ENCODE results near the gene CCDC178.

CCDC178 gene

DNA sequence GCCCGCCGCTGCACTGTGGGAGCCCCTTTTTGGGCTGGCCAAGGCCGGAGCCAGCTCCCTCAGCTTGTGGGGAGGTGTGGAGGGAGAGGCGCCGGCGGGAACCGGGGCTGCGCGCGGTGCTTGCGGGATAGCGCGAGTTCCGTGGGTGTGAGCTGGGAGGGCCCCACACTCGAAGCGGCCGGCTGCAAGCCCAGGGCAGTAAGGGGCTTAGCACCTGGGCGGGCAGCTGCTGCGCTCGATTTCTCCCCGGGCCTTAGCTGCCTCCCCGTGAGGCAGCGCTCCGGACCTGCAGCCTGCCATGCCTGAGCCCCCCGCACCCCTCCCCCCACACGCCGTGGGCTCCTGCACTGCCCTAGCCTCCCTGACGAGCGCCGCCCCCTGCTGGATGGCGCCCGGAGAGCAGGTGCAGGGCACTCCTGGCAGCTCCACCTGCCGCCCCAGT lies 124.4 kb downstream of the CCDC178 start:
- H3K4me2 ChIP-seq (ENCODE audit: low read length): no peak overlapping the region
- H3F3A ChIP-seq (ENCODE audit: control insufficient read depth, insufficient read depth): no peaks in the 10 kb centered on the region
- no peaks in the 10 kb centered on the region for H3K9me2 ChIP-seq (replicated peaks; ENCODE audit: control insufficient read depth, low read length)
- H3K27me3 ChIP-seq (ENCODE audit: control insufficient read depth, low read length): no peaks in the 10 kb centered on the region
- H3K9me3 ChIP-seq (ENCODE audit: control insufficient read depth, insufficient read depth, low read length): no peaks in the 10 kb centered on the region
- TF ChIP-seq, protein P1, sequence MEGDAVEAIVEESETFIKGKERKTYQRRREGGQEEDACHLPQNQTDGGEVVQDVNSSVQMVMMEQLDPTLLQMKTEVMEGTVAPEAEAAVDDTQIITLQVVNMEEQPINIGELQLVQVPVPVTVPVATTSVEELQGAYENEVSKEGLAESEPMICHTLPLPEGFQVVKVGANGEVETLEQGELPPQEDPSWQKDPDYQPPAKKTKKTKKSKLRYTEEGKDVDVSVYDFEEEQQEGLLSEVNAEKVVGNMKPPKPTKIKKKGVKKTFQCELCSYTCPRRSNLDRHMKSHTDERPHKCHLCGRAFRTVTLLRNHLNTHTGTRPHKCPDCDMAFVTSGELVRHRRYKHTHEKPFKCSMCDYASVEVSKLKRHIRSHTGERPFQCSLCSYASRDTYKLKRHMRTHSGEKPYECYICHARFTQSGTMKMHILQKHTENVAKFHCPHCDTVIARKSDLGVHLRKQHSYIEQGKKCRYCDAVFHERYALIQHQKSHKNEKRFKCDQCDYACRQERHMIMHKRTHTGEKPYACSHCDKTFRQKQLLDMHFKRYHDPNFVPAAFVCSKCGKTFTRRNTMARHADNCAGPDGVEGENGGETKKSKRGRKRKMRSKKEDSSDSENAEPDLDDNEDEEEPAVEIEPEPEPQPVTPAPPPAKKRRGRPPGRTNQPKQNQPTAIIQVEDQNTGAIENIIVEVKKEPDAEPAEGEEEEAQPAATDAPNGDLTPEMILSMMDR (IDR thresholded peaks at IDR 0.05; ENCODE audit: low read depth, low read length, poor library complexity, severe bottlenecking): peak; percentile 9
- TF ChIP-seq EZH2phosphoT487 (IDR thresholded peaks at IDR 0.05; ENCODE audit: borderline replicate concordance, low read length): no peak
- no peak overlapping the region for H3K4me3 ChIP-seq (ENCODE audit: low read length)
- no peaks in the 10 kb centered on the region for H4K20me1 ChIP-seq (ENCODE audit: control insufficient read depth, insufficient read depth, low read depth, low read length)
- no peaks in the 10 kb centered on the region for H3K4me1 ChIP-seq (ENCODE audit: control insufficient read depth, low read length)
- no peak overlapping the region for H3K27ac ChIP-seq (ENCODE audit: low read depth, low read length)
- no peaks in the 10 kb centered on the region for H3K36me3 ChIP-seq (ENCODE audit: control insufficient read depth, low read length)
- no peaks in the 10 kb centered on the region for H3K79me2 ChIP-seq (ENCODE audit: control insufficient read depth, low read length)

DNA sequence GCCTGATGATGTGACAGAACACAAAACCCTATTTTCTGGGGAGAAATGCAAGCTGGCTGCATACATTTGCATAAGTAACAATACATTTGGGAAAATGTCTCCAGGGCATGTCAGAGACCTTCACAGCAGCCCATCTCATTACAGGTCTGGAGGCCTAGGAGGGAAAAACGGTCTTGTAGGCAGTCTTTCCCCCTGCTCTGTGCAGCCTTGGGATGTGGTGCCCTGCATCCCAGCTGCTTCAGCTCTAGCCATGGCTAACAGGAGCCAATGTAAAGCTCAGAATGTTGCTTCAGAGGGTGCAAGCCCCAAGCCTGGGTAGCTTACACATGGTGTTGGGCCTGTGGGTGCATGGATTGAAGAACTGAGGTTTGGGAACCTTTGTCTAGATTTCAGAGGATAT lies 133.0 kb downstream of the CCDC178 start:
- TF ChIP-seq, protein P1 (IDR thresholded peaks at IDR 0.05; ENCODE audit: low read depth, low read length, poor library complexity, severe bottlenecking): no peak
- TF ChIP-seq EZH2phosphoT487 (IDR thresholded peaks at IDR 0.05; ENCODE audit: borderline replicate concordance, low read length): no peak
- Histone ChIP-seq H3K79me2 (ENCODE audit: control insufficient read depth, low read length) (no peaks in the 10 kb centered on the region), H3K4me1 (ENCODE audit: control insufficient read depth, low read length) (no peaks in the 10 kb centered on the region), H3K9me2 (replicated peaks; ENCODE audit: control insufficient read depth, low read length) (no peaks in the 10 kb centered on the region), H3K4me2 (ENCODE audit: low read length) (no peak overlapping the region), H3F3A (ENCODE audit: control insufficient read depth, insufficient read depth) (no peaks in the 10 kb centered on the region), H3K4me3 (ENCODE audit: low read length) (no peak overlapping the region), H4K20me1 (ENCODE audit: control insufficient read depth, insufficient read depth, low read depth, low read length) (no peaks in the 10 kb centered on the region), H3K36me3 (ENCODE audit: control insufficient read depth, low read length) (no peaks in the 10 kb centered on the region), H3K27ac (ENCODE audit: low read depth, low read length) (no peak overlapping the region), H3K9me3 (ENCODE audit: control insufficient read depth, insufficient read depth, low read length) (peaks cover 5% of the 10 kb centered on the region; the same call in 1 of the 2 replicates), H3K27me3 (ENCODE audit: control insufficient read depth, low read length) (no peaks in the 10 kb centered on the region)

DNA sequence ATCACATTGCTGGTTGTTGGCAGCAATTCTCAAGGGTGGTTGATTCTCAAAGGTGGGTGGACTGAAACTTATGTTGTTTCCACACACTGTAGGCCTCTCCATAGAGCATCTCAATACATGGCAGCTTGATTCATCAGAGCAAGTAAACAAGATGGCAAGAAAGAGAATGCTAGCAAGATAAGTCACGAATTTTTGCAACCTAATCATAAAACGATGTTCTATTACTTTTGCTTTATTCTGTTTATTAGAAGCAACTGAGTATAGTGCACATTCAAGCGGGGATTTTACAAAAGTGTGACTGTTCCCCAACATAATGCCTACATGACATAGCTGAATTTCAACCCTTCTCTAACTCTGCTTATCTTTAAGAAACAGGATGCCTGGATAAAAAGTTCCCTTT lies 136.2 kb downstream of the CCDC178 start:
- H3K27me3 ChIP-seq (ENCODE audit: control insufficient read depth, low read length): no peaks in the 10 kb centered on the region
- no peak overlapping the region for H3K4me3 ChIP-seq (ENCODE audit: low read length)
- no peaks in the 10 kb centered on the region for H3K9me2 ChIP-seq (replicated peaks; ENCODE audit: control insufficient read depth, low read length)
- no peaks in the 10 kb centered on the region for H3K4me1 ChIP-seq (ENCODE audit: control insufficient read depth, low read length)
- no peaks in the 10 kb centered on the region for H3K36me3 ChIP-seq (ENCODE audit: control insufficient read depth, low read length)
- no peak overlapping the region for H3K4me2 ChIP-seq (ENCODE audit: low read length)
- H3K79me2 ChIP-seq (ENCODE audit: control insufficient read depth, low read length): no peaks in the 10 kb centered on the region
- no peak for TF ChIP-seq EZH2phosphoT487 (IDR thresholded peaks at IDR 0.05; ENCODE audit: borderline replicate concordance, low read length)
- TF ChIP-seq, protein P1 (IDR thresholded peaks at IDR 0.05; ENCODE audit: low read depth, low read length, poor library complexity, severe bottlenecking): no peak
- no peaks in the 10 kb centered on the region for H3F3A ChIP-seq (ENCODE audit: control insufficient read depth, insufficient read depth)
- no peaks in the 10 kb centered on the region for H4K20me1 ChIP-seq (ENCODE audit: control insufficient read depth, insufficient read depth, low read depth, low read length)
- H3K27ac ChIP-seq (ENCODE audit: low read depth, low read length): no peak overlapping the region
- peaks cover 5% of the 10 kb centered on the region; the same call in 1 of the 2 replicates for H3K9me3 ChIP-seq (ENCODE audit: control insufficient read depth, insufficient read depth, low read length)
